ENCODE results near the gene CTTNBP2.

DNA sequence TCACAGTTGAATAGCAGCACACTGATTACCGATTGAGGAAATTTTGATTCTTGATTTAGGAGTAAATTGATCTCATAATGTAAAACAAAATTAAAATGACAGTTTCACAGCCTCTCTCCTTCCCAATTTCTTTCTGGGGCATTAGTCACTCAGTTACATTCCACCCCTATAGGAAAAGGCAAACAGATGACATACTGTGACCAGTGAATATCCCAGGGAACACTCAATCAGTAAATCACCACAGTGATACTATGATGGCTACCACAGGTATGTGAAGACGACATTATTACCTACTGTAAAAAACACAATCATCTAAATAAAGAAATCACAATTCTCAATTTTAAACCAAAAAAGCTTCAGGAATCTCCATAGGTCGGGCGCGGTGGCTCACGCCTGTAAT lies 15.5 kb downstream of the CTTNBP2 start:
- TF ChIP-seq POLR2AphosphoS5 (IDR thresholded peaks at IDR 0.05; ENCODE audit: low read depth, low read length) (no peak), TAF1 (IDR thresholded peaks at IDR 0.05; ENCODE audit: borderline replicate concordance, low read depth, low read length) (no peak)

Data from GM12892 (cell line).